ENCODE data around the gene HSP90AA1. TPM values are rescaled to one million over a fixed set of nuclear protein-coding genes. Genes with fewer than 3 reads are reported as not detected.
A peak's percentile ranks its signal among the peaks of the same experiment; 100 is the strongest.

Gene HSP90AA1
- total RNA-seq, 1 experiment from 2014 or later = 1,931 TPM

DNA sequence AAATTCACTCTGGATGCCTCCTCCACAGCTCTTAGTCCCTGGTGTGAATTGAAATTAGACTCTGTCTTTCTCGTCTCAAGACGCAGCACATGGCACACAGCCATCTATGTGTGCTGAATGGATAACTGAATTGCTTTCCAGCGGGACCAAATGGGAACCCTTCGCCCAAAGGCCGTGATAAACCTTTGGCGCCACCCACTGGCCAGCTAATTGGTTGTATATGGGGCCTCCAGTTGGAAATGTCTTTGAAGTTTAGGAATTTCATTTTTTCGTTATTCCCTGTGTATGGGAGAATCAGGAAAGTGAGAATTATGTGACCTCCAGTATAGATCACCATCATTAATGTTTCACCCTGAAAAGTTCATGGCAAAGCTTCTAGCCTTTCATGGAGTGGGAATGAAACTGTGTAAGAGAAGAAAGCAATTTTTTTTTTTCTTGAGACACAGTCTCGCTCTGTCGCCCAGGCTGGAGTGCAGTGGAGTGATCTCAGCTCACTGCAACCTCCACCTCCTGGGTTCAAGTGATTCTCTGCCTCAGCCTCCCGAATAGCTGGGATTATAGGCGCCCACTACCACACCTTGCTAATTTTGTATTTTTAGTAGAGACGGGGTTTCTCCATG is 9.8 kb upstream of the HSP90AA1 start:
- CTCF ChIA-PET = interaction anchor here (0.5 to 2.4 kb wide), 19 partner anchors 9 to 1148 kb away, joined by 3 to 21 read pairs (median 4); no protein-coding TSS in a partner anchor
- peak; percentile 70 to 88 for DNase-seq
- Histone ChIP-seq H3K9me3 (ENCODE audit: insufficient read depth, low read depth) (no peaks in the 10 kb centered on the region), H3K79me2 (ENCODE audit: low read depth) (no peaks in the 10 kb centered on the region), H3F3A (ENCODE audit: insufficient read depth, low read depth) (peaks cover 31% of the 10 kb centered on the region), H3K9me2 (ENCODE audit: insufficient read depth) (no peaks in the 10 kb centered on the region), H4K20me1 (ENCODE audit: insufficient read depth) (no peaks in the 10 kb centered on the region), H3K4me1 (replicated peaks; ENCODE audit: insufficient read depth) (peaks cover 43% of the 10 kb centered on the region), H3K4me2 (peak overlapping the region; percentile 70), H3K27ac (peak overlapping the region; percentile 61), H3K27me3 (ENCODE audit: insufficient read depth, low read depth) (no peaks in the 10 kb centered on the region), H3K4me3 (peak overlapping the region; percentile 11; the same call in 1 of the 2 replicates), H3K36me3 (ENCODE audit: low read depth) (no peaks in the 10 kb centered on the region), H2AFZ (no peak overlapping the region)
- intact Hi-C loops (cut with micrococcal nuclease; ENCODE audit: unreplicated experiment) = loop anchor here (1.0 to 5.0 kb wide), 16 partner anchors 8 to 389 kb away; partner anchors contain the start of gene WDR20
- no TSS peak for BruUV-seq (replicated peaks)
- no peak for TF ChIP-seq EZH2 (IDR thresholded peaks at IDR 0.05; ENCODE audit: low read depth)
- peak; percentile 98 for TF ChIP-seq CTCF (conservative IDR thresholded peaks at IDR 0.05)
- POLR2A ChIA-PET (ENCODE audit: unreplicated experiment) = interaction anchor here (0.7 to 0.8 kb wide), 3 partner anchors 44 to 375 kb away, joined by 5 read pairs; no protein-coding TSS in a partner anchor

GRCh38 chr14:102095871-102096568 is 9.2 kb upstream of the HSP90AA1 start:
- DNase-seq = peak in 1 of 2 experiments; percentile 39
- no TSS peak for BruUV-seq (replicated peaks)
- Histone ChIP-seq H3K9me3 (ENCODE audit: insufficient read depth, low read depth) (no peaks in the 10 kb centered on the region), H3K27ac (no peak overlapping the region), H3K4me1 (replicated peaks; ENCODE audit: insufficient read depth) (peaks cover 43% of the 10 kb centered on the region), H4K20me1 (ENCODE audit: insufficient read depth) (no peaks in the 10 kb centered on the region), H3K4me3 (no peak overlapping the region), H3K9me2 (ENCODE audit: insufficient read depth) (no peaks in the 10 kb centered on the region), H3K27me3 (ENCODE audit: insufficient read depth, low read depth) (no peaks in the 10 kb centered on the region), H3K36me3 (ENCODE audit: low read depth) (no peaks in the 10 kb centered on the region), H3K4me2 (peak overlapping the region; percentile 70), H3K79me2 (ENCODE audit: low read depth) (no peaks in the 10 kb centered on the region), H3F3A (ENCODE audit: insufficient read depth, low read depth) (peaks cover 31% of the 10 kb centered on the region), H2AFZ (no peak overlapping the region)
- POLR2A ChIA-PET (ENCODE audit: unreplicated experiment) = interaction anchor here (0.6 to 0.8 kb wide), 3 partner anchors 23 to 197 kb away, joined by 4 to 8 read pairs (median 5); no protein-coding TSS in a partner anchor
- intact Hi-C loops (cut with micrococcal nuclease; ENCODE audit: unreplicated experiment) = loop anchor here (1.0 to 5.0 kb wide), 8 partner anchors 8 to 389 kb away; no protein-coding TSS in a partner anchor
- TF ChIP-seq CTCF (conservative IDR thresholded peaks at IDR 0.05) = no peak
- TF ChIP-seq EZH2 (IDR thresholded peaks at IDR 0.05; ENCODE audit: low read depth) = no peak
- CTCF ChIA-PET = interaction anchor here (0.5 to 2.4 kb wide), 14 partner anchors 8 to 1148 kb away, joined by 3 to 21 read pairs (median 4); no protein-coding TSS in a partner anchor

DNA sequence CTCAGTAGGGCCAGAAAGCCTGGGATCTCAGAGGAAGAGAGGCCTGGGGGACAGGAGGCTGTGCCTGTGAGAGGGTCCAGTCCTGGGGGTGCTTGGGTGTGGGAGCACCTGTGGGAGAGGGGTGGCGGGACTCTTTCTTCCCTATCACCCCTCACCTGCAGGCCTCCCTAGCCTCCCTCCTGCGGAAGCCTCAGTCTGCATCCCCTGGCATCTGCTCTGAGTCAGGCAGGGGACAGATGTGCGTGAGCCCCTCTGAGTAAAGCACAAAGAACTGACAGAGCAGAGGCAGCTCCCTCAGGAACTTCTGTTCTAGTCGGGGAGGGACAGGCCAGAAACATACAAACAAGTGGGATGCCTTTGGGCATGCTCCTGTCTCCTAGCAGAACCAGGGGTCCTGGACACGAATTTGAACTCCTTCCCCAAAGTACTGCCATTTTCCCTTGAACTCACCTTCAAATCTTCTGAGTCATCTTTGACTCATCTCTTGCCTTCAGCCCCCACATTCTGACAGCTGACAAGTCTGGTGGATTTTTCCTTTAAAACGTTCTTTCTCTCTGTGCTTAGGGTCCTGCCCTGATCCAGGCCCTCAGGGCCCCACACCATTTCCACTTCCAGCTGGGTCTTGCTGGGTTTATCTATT is 8.5 kb upstream of the HSP90AA1 start:
- TF ChIP-seq CTCF (conservative IDR thresholded peaks at IDR 0.05) = no peak
- no peak for TF ChIP-seq EZH2 (IDR thresholded peaks at IDR 0.05; ENCODE audit: low read depth)
- ChIA-PET CTCF (interaction anchor here (0.6 to 2.4 kb wide), 7 partner anchors 24 to 220 kb away, joined by 3 to 21 read pairs (median 4); no protein-coding TSS in a partner anchor), POLR2A (ENCODE audit: unreplicated experiment) (interaction anchor here (0.6 to 0.8 kb wide), 2 partner anchors 22 to 76 kb away, joined by 4 to 8 read pairs; no protein-coding TSS in a partner anchor)
- H3K4me2 ChIP-seq = peak overlapping the region; percentile 70
- BruUV-seq (replicated peaks) = no TSS peak
- H3K9me3 ChIP-seq (ENCODE audit: insufficient read depth, low read depth) = no peaks in the 10 kb centered on the region
- H3K27me3 ChIP-seq (ENCODE audit: insufficient read depth, low read depth) = no peaks in the 10 kb centered on the region
- intact Hi-C loops (cut with micrococcal nuclease; ENCODE audit: unreplicated experiment) = loop anchor here (5.0 kb wide), 4 partner anchors 113 to 388 kb away; no protein-coding TSS in a partner anchor
- peaks cover 31% of the 10 kb centered on the region for H3F3A ChIP-seq (ENCODE audit: insufficient read depth, low read depth)
- DNase-seq = no peak
- H3K36me3 ChIP-seq (ENCODE audit: low read depth) = no peaks in the 10 kb centered on the region
- no peaks in the 10 kb centered on the region for H4K20me1 ChIP-seq (ENCODE audit: insufficient read depth)
- no peak overlapping the region for H3K27ac ChIP-seq
- no peak overlapping the region for H3K4me3 ChIP-seq
- peaks cover 43% of the 10 kb centered on the region for H3K4me1 ChIP-seq (replicated peaks; ENCODE audit: insufficient read depth)
- no peaks in the 10 kb centered on the region for H3K79me2 ChIP-seq (ENCODE audit: low read depth)
- no peaks in the 10 kb centered on the region for H3K9me2 ChIP-seq (ENCODE audit: insufficient read depth)
- no peak overlapping the region for H2AFZ ChIP-seq
